Uterus (tissue), 4 donors: Measurements from ENCODE around the gene HMSD. TPM values are rescaled to one million over a fixed set of nuclear protein-coding genes. Genes with fewer than 3 reads are reported as not detected.

Experiments
- DNase-seq, 2 donors: peaks; one replicate each; pipeline ENCODE4 v3.0.0-alpha.2; 2019 to 2020
- H3K27ac ChIP-seq, 2 donors: fragments of 200-600 bp; sonication (generic); 1 replicate in 1 of 2; 2 replicates in 1 of 2; pipeline ENCODE4 v1.5.1; 2016 to 2018
- H3K27me3 ChIP-seq, 2 donors: fragments of 200-600 bp; sonication (generic); one replicate each; pipeline ENCODE4 v1.5.1; 2018 to 2019; ENCODE audit warnings: control low read depth in 1 of 2
- H3K36me3 ChIP-seq, 2 donors: fragments of 200-600 bp; sonication (generic); one replicate each; pipeline ENCODE4 v1.5.1; 2019; ENCODE audit warnings: control low read depth in 1 of 2
- H3K4me1 ChIP-seq, 2 donors: fragments of 200-600 bp; sonication (generic); one replicate each; pipeline ENCODE4 v1.5.1; 2018 to 2019; ENCODE audit warnings: control low read depth in 1 of 2
- H3K4me3 ChIP-seq, 2 donors: fragments of 200-600 bp; sonication (generic); 1 replicate in 1 of 2; 2 replicates in 1 of 2; pipeline ENCODE4 v1.5.1; 2018 to 2019; ENCODE audit warnings: mild to moderate bottlenecking in 1 of 2
- H3K9me3 ChIP-seq, 2 donors: fragments of 200-600 bp; sonication (generic); one replicate each; pipeline ENCODE4 v1.5.1; 2019; ENCODE audit warnings: control low read depth in 1 of 2
- CTCF ChIP-seq, 4 experiments: fragments of 200-600 bp in 2 of 4; fragments of 450-650 bp in 2 of 4; sonication (generic) in 2 of 4; IDR thresholded peaks; one replicate each; pipeline ENCODE4 v1.5.1; 2016 to 2019; ENCODE audit warnings: antibody characterized with exemption in 4 of 4, mild to moderate bottlenecking in 2 of 4, moderate library complexity in 1 of 4
- POLR2A ChIP-seq, 2 donors: fragments of 450-650 bp; IDR thresholded peaks; one replicate each; pipeline ENCODE4 v1.6.1; 2016; ENCODE audit warnings: antibody characterized with exemption in 2 of 2, mild to moderate bottlenecking in 1 of 2, moderate library complexity in 1 of 2
- intact Hi-C: fragments of 100-400 bp; cut with DNase I; formaldehyde crosslinking; loops from one replicate; pipeline ENCODE4 v1.15.1; 2023; ENCODE audit warnings: low total_unique reads
- total RNA-seq, 4 donors: library from RNA; depleted of rRNA in 3 of 4; stranded (reverse); fragments of >200 nt in 3 of 4; gene quantifications; one replicate each; pipeline versions ENCODE4 v1.1.0 to v1.2.4, GENCODE V29; 2014 to 2023
- donor health status: DM: yes; HTN: yes; CAD: no.

The HMSD gene
- total RNA-seq, 4 donors from 2014 or later = 0.28 TPM; not detected in 3

- intact Hi-C loops = no loop called here
- Histone ChIP-seq H3K36me3 (no peaks in the 10 kb centered on the region), H3K27me3 (no peaks in the 10 kb centered on the region), H3K27ac (peak overlapping the region; percentile 84 to 94), H3K9me3 (no peaks in the 10 kb centered on the region), H3K4me3 (peak overlapping the region; percentile 70 to 80), H3K4me1 (no peaks in the 10 kb centered on the region)
- DNase-seq = peak in 1 of 2 donors; percentile 36
- no peak for TF ChIP-seq CTCF (IDR thresholded peaks at IDR 0.05)
- no peak for TF ChIP-seq POLR2A (IDR thresholded peaks at IDR 0.05)
Observed at GRCh38 chr18:63970809-63971205, 21.7 kb downstream of the HMSD start.

GRCh38 chr18:63971320-63972001 lies 22.4 kb downstream of the HMSD start:
- Histone ChIP-seq H3K27me3 (no peaks in the 10 kb centered on the region), H3K27ac (peak overlapping the region; percentile 84 to 94), H3K36me3 (no peaks in the 10 kb centered on the region), H3K9me3 (no peaks in the 10 kb centered on the region), H3K4me1 (no peaks in the 10 kb centered on the region), H3K4me3 (no peak overlapping the region)
- TF ChIP-seq CTCF (IDR thresholded peaks at IDR 0.05) (no peak), POLR2A (IDR thresholded peaks at IDR 0.05) (no peak)
- no peak for DNase-seq
- intact Hi-C loops = no loop called here

- Histone ChIP-seq H3K27me3 (no peaks in the 10 kb centered on the region), H3K4me1 (no peaks in the 10 kb centered on the region), H3K9me3 (no peaks in the 10 kb centered on the region), H3K4me3 (no peak overlapping the region), H3K36me3 (no peaks in the 10 kb centered on the region), H3K27ac (no peak overlapping the region)
- DNase-seq = no peak
- intact Hi-C loops = no loop called here
- TF ChIP-seq CTCF (IDR thresholded peaks at IDR 0.05) = no peak
- no peak for TF ChIP-seq POLR2A (IDR thresholded peaks at IDR 0.05)
Observed at GRCh38 chr18:63972002-63972376, 22.9 kb downstream of the HMSD start.

GRCh38 chr18:63974991-63975390 lies 25.9 kb downstream of the HMSD start:
- intact Hi-C loops = no loop called here
- H3K4me1 ChIP-seq = no peaks in the 10 kb centered on the region

More at GRCh38 chr18:63974991-63975390, 25.9 kb downstream of the HMSD start:
- TF ChIP-seq CTCF (IDR thresholded peaks at IDR 0.05) (no peak), POLR2A (IDR thresholded peaks at IDR 0.05) (no peak)
- H3K36me3 ChIP-seq = no peaks in the 10 kb centered on the region
- DNase-seq = no peak
- H3K4me3 ChIP-seq = no peak overlapping the region
- H3K9me3 ChIP-seq = no peaks in the 10 kb centered on the region
- no peak overlapping the region for H3K27ac ChIP-seq
- H3K27me3 ChIP-seq = no peaks in the 10 kb centered on the region
